NCI-H774 (cell line): ENCODE results near the gene MTHFS.

Source experiments
- DNase-seq: peaks from one replicate; lab custom pipeline; 2025; lab: John Stamatoyannopoulos, UW

MTHFS gene

GRCh38 chr15:79874242-79874641 lies 22.6 kb downstream of the MTHFS start:
- DNase-seq, result peak; percentile 17

- no peak for DNase-seq
Measured at GRCh38 chr15:79872358-79873017, 24.3 kb downstream of the MTHFS start.

- DNase-seq, result no peak
Measured at GRCh38 chr15:79868554-79868953, 28.3 kb downstream of the MTHFS start.

- no peak for DNase-seq
Measured at GRCh38 chr15:79863886-79864285, 32.9 kb downstream of the MTHFS start.

GRCh38 chr15:79862191-79862590 lies 34.6 kb downstream of the MTHFS start:
- no peak for DNase-seq

GRCh38 chr15:79860661-79861060 lies 36.2 kb downstream of the MTHFS start:
- no peak for DNase-seq

- no peak for DNase-seq
Measured at GRCh38 chr15:79858469-79858868, 38.3 kb downstream of the MTHFS start.

- DNase-seq, result peak; percentile 62
Measured at GRCh38 chr15:79853492-79854328, 43.1 kb downstream of the MTHFS start.

- no peak for DNase-seq
Measured at GRCh38 chr15:79849789-79850188, 47.0 kb downstream of the MTHFS start.

- DNase-seq, result no peak
Measured at GRCh38 chr15:79846539-79846938, 50.3 kb downstream of the MTHFS start.

GRCh38 chr15:79844221-79844620 lies 52.6 kb downstream of the MTHFS start:
- peak; percentile 77 for DNase-seq

GRCh38 chr15:79837846-79838245 lies 59.0 kb downstream of the MTHFS start:
- DNase-seq, result no peak

- DNase-seq, result peak; percentile 69
Measured at GRCh38 chr15:79834495-79834894, 62.3 kb downstream of the MTHFS start.

- no peak for DNase-seq
Measured at GRCh38 chr15:79832367-79833120, 64.3 kb downstream of the MTHFS start.

- no peak for DNase-seq
Measured at GRCh38 chr15:79831604-79832003, 65.2 kb downstream of the MTHFS start.

GRCh38 chr15:79829950-79830349 lies 66.9 kb downstream of the MTHFS start:
- no peak for DNase-seq

GRCh38 chr15:79828447-79828846 lies 68.4 kb downstream of the MTHFS start:
- no peak for DNase-seq

- DNase-seq, result no peak
Measured at GRCh38 chr15:79826800-79827199, 70.0 kb downstream of the MTHFS start.

GRCh38 chr15:79824136-79824701 lies 72.6 kb downstream of the MTHFS start:
- no peak for DNase-seq

GRCh38 chr15:79820820-79821219 lies 76.0 kb downstream of the MTHFS start:
- no peak for DNase-seq

GRCh38 chr15:79820176-79820575 lies 76.6 kb downstream of the MTHFS start:
- no peak for DNase-seq

- no peak for DNase-seq
Measured at GRCh38 chr15:79816571-79816970, 80.2 kb downstream of the MTHFS start.
